Measurements from ENCODE around the gene PDE2A.

GRCh38 chr11:72636376-72636775, 37.8 kb downstream of the PDE2A start:
- TF ChIP-seq CTCF (IDR thresholded peaks at IDR 0.05; ENCODE audit: low read depth, low read length) = no peak
- no peak for TF ChIP-seq EZH2phosphoT487 (IDR thresholded peaks at IDR 0.05; ENCODE audit: low read depth)
